A673 (cell line): ENCODE data around the gene CCNYL1.

Experiments used
- EZH2 ChIP-seq: fragments of 200-600 bp; sonication (generic); IDR thresholded peaks from 2 replicates; pipeline ENCODE4 v1.6.1; 2017; ENCODE audit warnings: borderline replicate concordance, low read depth, mild to moderate bottlenecking, mixed read lengths, antibody characterized with exemption, low read length; ENCODE audit not compliant: poor library complexity, severe bottlenecking
- TF ChIP-seq, protein P1 (sequence below): fragments of 300-800, 200-600 bp; sonication (generic); conservative IDR thresholded peaks from 2 replicates; pipeline ENCODE4 v1.5.1; 2017; ENCODE audit warnings: low read depth, mild to moderate bottlenecking, antibody characterized with exemption, low read length, moderate library complexity, mixed read lengths

DNA sequence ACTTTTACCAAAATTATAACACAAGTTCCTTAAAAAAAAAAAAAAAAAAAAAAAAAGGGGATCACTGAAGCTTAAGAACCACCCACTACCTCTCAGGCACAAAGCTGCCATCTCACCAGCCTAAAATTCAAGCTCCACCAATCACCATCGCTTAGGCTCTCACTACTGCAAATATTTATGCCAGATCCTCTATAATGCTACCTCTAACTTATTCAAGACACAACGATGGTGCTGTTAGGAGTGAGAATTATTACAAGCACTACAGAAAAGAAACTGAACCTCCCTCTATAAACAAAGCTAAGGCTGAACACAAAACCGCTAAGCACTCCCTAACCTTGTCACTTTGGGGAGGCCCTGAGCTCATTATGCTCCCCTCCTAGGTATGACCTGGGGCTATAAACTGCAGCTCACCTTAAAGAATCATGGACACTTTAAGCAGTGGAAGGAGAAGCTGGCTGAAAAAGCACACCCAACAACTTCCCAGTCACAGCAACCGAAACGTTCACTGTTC, 54.7 kb downstream of the CCNYL1 start:
- TF ChIP-seq, protein P1, sequence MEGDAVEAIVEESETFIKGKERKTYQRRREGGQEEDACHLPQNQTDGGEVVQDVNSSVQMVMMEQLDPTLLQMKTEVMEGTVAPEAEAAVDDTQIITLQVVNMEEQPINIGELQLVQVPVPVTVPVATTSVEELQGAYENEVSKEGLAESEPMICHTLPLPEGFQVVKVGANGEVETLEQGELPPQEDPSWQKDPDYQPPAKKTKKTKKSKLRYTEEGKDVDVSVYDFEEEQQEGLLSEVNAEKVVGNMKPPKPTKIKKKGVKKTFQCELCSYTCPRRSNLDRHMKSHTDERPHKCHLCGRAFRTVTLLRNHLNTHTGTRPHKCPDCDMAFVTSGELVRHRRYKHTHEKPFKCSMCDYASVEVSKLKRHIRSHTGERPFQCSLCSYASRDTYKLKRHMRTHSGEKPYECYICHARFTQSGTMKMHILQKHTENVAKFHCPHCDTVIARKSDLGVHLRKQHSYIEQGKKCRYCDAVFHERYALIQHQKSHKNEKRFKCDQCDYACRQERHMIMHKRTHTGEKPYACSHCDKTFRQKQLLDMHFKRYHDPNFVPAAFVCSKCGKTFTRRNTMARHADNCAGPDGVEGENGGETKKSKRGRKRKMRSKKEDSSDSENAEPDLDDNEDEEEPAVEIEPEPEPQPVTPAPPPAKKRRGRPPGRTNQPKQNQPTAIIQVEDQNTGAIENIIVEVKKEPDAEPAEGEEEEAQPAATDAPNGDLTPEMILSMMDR, result no peak
- no peak for TF ChIP-seq EZH2
